Measurements from ENCODE around the gene SYMPK. TPM values are rescaled to one million over a fixed set of nuclear protein-coding genes. Genes with fewer than 3 reads are reported as not detected.

The SYMPK gene
- total RNA-seq, 2 donors from 2014 or later = 16.4 to 20.6 TPM

DNA sequence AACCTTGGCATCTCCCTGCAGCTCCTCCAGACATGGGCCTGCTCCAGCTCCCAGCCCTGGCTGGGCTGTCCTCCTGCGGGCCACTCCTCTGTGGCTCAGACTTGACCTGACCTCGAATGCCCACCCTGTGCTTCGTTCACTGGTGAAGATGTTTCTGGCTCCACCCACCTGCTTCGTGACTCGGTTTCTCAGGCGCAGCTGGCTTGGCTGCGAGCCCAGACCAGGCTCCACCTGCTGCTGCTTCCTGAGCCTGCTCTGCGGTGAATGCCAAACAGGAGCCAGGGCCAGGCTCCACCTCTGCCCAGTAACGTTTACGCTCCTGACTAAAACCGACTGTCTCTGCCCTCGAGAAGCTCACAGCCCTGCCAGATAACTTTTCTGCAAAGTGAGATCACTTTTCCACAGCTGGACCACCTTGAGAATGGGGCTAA lies 38.9 kb downstream of the SYMPK start:
- H3K4me3 ChIP-seq = no peak overlapping the region
- no peak for DNase-seq (ENCODE audit: low spot score)
- H3K27ac ChIP-seq = no peak overlapping the region
- no peaks in the 10 kb centered on the region for H3K27me3 ChIP-seq
- H3K4me1 ChIP-seq = no peaks in the 10 kb centered on the region
- TF ChIP-seq, protein P1, sequence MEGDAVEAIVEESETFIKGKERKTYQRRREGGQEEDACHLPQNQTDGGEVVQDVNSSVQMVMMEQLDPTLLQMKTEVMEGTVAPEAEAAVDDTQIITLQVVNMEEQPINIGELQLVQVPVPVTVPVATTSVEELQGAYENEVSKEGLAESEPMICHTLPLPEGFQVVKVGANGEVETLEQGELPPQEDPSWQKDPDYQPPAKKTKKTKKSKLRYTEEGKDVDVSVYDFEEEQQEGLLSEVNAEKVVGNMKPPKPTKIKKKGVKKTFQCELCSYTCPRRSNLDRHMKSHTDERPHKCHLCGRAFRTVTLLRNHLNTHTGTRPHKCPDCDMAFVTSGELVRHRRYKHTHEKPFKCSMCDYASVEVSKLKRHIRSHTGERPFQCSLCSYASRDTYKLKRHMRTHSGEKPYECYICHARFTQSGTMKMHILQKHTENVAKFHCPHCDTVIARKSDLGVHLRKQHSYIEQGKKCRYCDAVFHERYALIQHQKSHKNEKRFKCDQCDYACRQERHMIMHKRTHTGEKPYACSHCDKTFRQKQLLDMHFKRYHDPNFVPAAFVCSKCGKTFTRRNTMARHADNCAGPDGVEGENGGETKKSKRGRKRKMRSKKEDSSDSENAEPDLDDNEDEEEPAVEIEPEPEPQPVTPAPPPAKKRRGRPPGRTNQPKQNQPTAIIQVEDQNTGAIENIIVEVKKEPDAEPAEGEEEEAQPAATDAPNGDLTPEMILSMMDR (IDR thresholded peaks at IDR 0.05) = no peak
- peaks cover 88% of the 10 kb centered on the region for H3K36me3 ChIP-seq
- H3K9me3 ChIP-seq = no peaks in the 10 kb centered on the region

DNA sequence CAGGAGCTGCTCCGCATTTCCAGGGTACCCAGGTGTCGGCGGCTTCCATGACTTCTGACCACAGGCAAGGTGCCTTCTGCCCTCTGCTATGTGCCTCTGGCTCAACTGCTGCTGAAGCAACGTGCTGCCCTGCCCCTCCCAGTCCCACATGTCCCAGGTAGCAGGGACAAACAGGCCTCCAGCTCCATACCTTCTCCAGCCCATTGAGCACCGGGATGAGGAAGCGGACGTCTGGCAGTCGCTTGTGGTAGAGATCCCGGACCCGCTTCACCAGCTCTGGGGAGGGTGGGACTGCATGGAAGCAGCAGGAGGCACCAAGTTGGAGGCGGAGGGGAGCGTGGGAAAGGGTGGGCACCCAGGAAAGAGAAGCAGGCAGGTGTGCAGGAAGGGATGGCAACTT lies 39.8 kb downstream of the SYMPK start:
- H3K9me3 ChIP-seq = no peaks in the 10 kb centered on the region
- peaks cover 80% of the 10 kb centered on the region for H3K36me3 ChIP-seq
- TF ChIP-seq, protein P1 (IDR thresholded peaks at IDR 0.05) = no peak

DNA sequence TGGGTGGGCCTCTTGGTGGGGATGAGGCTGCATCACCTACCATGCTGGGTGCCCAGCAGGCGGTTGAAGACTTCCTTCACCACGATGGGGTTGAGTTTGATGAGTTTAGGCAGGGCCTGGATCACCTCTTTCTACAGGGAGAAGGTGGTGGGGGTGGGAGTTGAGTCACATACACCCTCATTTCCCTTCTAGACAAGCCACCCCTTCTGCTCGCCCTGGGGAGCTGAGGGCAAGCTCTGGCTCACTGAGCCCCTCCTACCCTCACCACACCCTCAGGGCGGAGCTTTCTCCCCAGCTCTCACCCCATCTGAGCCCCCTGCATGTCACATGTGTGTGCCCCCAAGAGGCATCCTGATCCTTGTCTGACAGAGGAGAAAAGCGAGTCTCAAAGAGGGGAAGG lies 40.2 kb downstream of the SYMPK start:
- no peak for DNase-seq (ENCODE audit: low spot score)
- Histone ChIP-seq H3K36me3 (peaks cover 75% of the 10 kb centered on the region), H3K4me1 (no peaks in the 10 kb centered on the region), H3K4me3 (no peak overlapping the region), H3K9me3 (no peaks in the 10 kb centered on the region), H3K27me3 (no peaks in the 10 kb centered on the region), H3K27ac (no peak overlapping the region)
- TF ChIP-seq, protein P1 (IDR thresholded peaks at IDR 0.05) = no peak

More for the DNA sequence above, 39.8 kb downstream of the SYMPK start:
- no peak overlapping the region for H3K27ac ChIP-seq
- no peak for DNase-seq (ENCODE audit: low spot score)
- no peaks in the 10 kb centered on the region for H3K4me1 ChIP-seq
- H3K27me3 ChIP-seq = no peaks in the 10 kb centered on the region
- H3K4me3 ChIP-seq = no peak overlapping the region

DNA sequence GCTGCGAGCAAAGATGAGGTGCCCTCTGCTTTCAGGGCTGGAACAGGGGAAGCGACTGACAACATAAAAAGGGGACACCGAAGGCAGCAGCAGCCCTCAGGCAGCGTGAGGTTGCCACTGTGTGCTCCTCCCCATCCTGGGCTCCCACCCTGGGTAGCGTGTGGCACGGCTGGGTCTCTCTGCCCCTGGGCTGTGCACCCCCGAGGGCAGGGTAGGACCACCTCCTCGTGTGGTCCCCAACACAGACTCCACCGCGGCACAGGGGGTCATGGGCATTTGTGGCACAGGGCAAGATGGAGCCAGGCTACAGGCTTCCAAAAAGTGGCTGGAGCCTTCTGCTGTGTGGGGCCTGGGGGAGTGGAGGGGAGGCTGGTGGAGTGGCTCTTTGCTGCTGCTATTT lies 41.4 kb downstream of the SYMPK start:
- H3K27ac ChIP-seq = no peak overlapping the region
- no peak overlapping the region for H3K4me3 ChIP-seq
- TF ChIP-seq, protein P1 (IDR thresholded peaks at IDR 0.05) = no peak
- H3K4me1 ChIP-seq = peaks cover 0 to 5% of the 10 kb centered on the region in 2 donors
- no peaks in the 10 kb centered on the region for H3K9me3 ChIP-seq
- H3K36me3 ChIP-seq = peaks cover 63% of the 10 kb centered on the region
- no peak for DNase-seq (ENCODE audit: low spot score)
- H3K27me3 ChIP-seq = no peaks in the 10 kb centered on the region

DNA sequence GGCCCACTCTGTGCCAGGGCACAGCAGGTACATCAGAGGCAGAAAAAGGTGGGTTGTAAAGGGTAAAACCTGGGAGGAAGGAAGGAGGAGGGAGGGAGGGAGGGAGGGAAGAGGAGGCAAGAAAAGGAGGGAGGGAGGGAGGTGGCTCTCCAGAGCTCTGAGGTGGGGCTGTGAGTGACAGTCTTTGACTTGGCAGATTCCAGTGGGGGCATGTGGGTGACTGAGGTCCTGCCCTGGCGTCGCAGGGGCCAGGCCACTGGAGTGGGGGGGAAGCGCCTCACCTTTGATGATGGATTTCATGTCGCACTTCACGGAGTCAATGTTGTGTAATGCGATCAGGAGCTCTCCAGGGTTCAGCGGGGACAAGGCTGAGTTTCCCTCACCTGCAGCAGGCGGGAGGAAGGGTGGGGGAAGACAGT lies 41.8 kb downstream of the SYMPK start:
- Histone ChIP-seq H3K4me1 (peaks cover 0 to 9% of the 10 kb centered on the region in 2 donors), H3K27ac (no peak overlapping the region), H3K4me3 (no peak overlapping the region), H3K36me3 (peaks cover 59% of the 10 kb centered on the region), H3K9me3 (no peaks in the 10 kb centered on the region), H3K27me3 (no peaks in the 10 kb centered on the region)
- TF ChIP-seq, protein P1 (IDR thresholded peaks at IDR 0.05) = no peak
- no peak for DNase-seq (ENCODE audit: low spot score)

DNA sequence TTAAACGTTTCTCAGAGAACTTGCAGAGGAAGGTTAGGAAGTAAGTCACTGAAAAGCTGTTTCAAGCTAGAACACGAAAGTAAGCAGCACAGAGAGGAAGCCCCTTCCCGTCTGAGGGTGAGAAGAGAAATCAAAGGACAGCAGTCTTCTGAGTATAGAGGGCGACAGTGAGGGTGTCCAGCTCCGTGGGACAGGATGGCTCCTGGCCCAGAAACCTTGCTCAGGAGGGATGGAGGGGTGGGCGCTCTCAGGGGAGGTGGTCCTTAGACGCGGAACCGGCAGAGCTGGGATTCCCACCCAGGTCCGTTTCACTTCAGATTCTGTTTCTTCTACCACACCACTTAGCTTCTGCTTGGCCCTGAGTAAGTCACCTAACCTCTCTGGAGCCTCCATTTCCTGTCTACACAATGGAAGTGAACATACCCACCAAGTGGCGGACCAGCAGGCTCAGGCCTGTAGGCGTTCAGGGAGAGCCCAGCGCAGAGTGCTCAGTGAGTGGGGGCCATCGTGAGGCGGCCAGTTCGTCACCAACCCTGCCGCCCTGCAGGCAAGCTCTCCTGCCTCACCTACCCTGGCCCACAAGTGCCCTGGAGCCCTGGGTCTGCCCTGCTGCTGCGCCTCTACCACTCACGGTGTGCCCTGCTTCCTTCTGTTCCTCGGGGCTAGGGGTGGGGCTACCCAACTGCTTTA lies 42.4 kb downstream of the SYMPK start:
- no peaks in the 10 kb centered on the region for H3K27me3 ChIP-seq

More for the DNA sequence above, 42.4 kb downstream of the SYMPK start:
- peaks cover 53% of the 10 kb centered on the region for H3K36me3 ChIP-seq
- no peak overlapping the region for H3K4me3 ChIP-seq
- H3K9me3 ChIP-seq = no peaks in the 10 kb centered on the region
- H3K27ac ChIP-seq = no peak overlapping the region
- DNase-seq (ENCODE audit: low spot score) = no peak
- H3K4me1 ChIP-seq = peaks cover 0 to 15% of the 10 kb centered on the region in 2 donors
- TF ChIP-seq, protein P1 (IDR thresholded peaks at IDR 0.05) = no peak
